A549 (cell line): Measurements from ENCODE around the gene MGMT. TPM values are rescaled to one million over a fixed set of nuclear protein-coding genes. Genes with fewer than 3 reads are reported as not detected.

Experiments used
- ATAC-seq, 2 experiments: fragments of 200-7000 bp in 1 of 2; fragments of >200 bp in 1 of 2; cut with Nextera tagmentation in 1 of 2; cut with Tn5 transposase in 1 of 2; 3 replicates each; pipeline versions ENCODE4 v1.8.0 to v1.9.1; 2018 to 2020; ENCODE audit warnings: mild to moderate bottlenecking in 1 of 2, moderate library complexity in 1 of 2
- CTCF ChIA-PET: fragments of 300-600 bp; sonication (Branson Sonifier 250); formaldehyde crosslinking; extraction: SDS; loops from one replicate; lab custom pipeline; 2021; ENCODE audit warnings: antibody characterized with exemption, inconsistent platforms; lab: Yijun Ruan, JAX
- POLR2A ChIA-PET: fragments of 350-600 bp; formaldehyde crosslinking; extraction: SDS; loops from one replicate; lab custom pipeline; 2021; ENCODE audit warnings: antibody characterized with exemption, inconsistent platforms; lab: Yijun Ruan, JAX
- DNase-seq, 2 experiments: peaks; one replicate each; pipeline versions ENCODE4 v3.0.0 to v3.0.0-alpha.2; 2011 to 2016; ENCODE audit warnings: low read depth in 1 of 2, low spot score in 1 of 2
- FAIRE-seq: peaks from 2 replicates; lab custom pipeline; 2011; peaks lifted over from hg19 to GRCh38; lab: Jason Lieb, UNC
- H3K27ac ChIP-seq, 2 experiments: fragments of >200 bp; sonication (Bioruptor Twin); formaldehyde crosslinking; 3 replicates each; pipeline ENCODE4 v1.5.1; 2016 to 2017
- H3K4me1 ChIP-seq: fragments of >200 bp; sonication (Bioruptor Twin); formaldehyde crosslinking; 3 replicates; pipeline ENCODE4 v1.6.1; 2016
- H3K4me2 ChIP-seq: fragments of >200 bp; sonication (Bioruptor Twin); formaldehyde crosslinking; 3 replicates; pipeline ENCODE4 v1.6.1; 2016
- H3K4me3 ChIP-seq: fragments of >200 bp; sonication (Bioruptor Twin); formaldehyde crosslinking; 3 replicates; pipeline ENCODE4 v1.5.1; 2016
- H3K9me3 ChIP-seq: fragments of >200 bp; sonication (Bioruptor Twin); formaldehyde crosslinking; 3 replicates; pipeline ENCODE4 v1.6.1; 2016
- BHLHE40 ChIP-seq: IDR thresholded peaks from 2 replicates; pipeline ENCODE4 v1.6.1; 2012; ENCODE audit warnings: low read depth, low read length, inconsistent platforms
- CHD2 ChIP-seq: fragments of 150-350 bp; IDR thresholded peaks from 2 replicates; pipeline ENCODE4 v1.6.1; 2014; ENCODE audit warnings: low read length; ENCODE audit not compliant: partially characterized antibody
- CHD4 ChIP-seq: fragments of 200-600 bp; sonication (generic); IDR thresholded peaks from 2 replicates; pipeline ENCODE4 v1.6.1; 2016; ENCODE audit warnings: antibody characterized with exemption, mild to moderate bottlenecking, borderline replicate concordance
- EHF ChIP-seq: fragments of 250-450 bp; sonication (Bioruptor Pico); IDR thresholded peaks from 2 replicates; pipeline ENCODE4 v1.5.0; 2020; ENCODE audit warnings: mild to moderate bottlenecking
- FOSL2 ChIP-seq, 2 experiments: fragments of 450-650 bp in 1 of 2; fragments of >200 bp in 1 of 2; sonication (Bioruptor Twin) in 1 of 2; formaldehyde crosslinking; IDR thresholded peaks; 2 replicates each; pipeline versions ENCODE4 v1.5.0 to v1.6.1; 2016 to 2020; ENCODE audit warnings: mild to moderate bottlenecking in 1 of 2, moderate library complexity in 1 of 2
- FOXS1 ChIP-seq: fragments of 250-450 bp; sonication (Bioruptor Pico); IDR thresholded peaks from 2 replicates; pipeline ENCODE4 v1.5.0; 2020; ENCODE audit warnings: mild to moderate bottlenecking, moderate library complexity
- GATA3 ChIP-seq: IDR thresholded peaks from 2 replicates; pipeline ENCODE4 v1.6.1; 2012; ENCODE audit warnings: borderline replicate concordance
- HDAC2 ChIP-seq: fragments of 200-600 bp; sonication (generic); IDR thresholded peaks from 2 replicates; pipeline ENCODE4 v1.6.1; 2016
- HEYL ChIP-seq: fragments of 250-450 bp; sonication (Bioruptor Pico); IDR thresholded peaks from 2 replicates; pipeline ENCODE4 v1.8.0; 2021; ENCODE audit warnings: mild to moderate bottlenecking, moderate library complexity
- HOXB13 ChIP-seq: fragments of 250-450 bp; sonication (Bioruptor Pico); IDR thresholded peaks from 2 replicates; pipeline ENCODE4 v1.5.0; 2020; ENCODE audit warnings: low read depth, mild to moderate bottlenecking, moderate library complexity
- PHF8 ChIP-seq: fragments of 200-600 bp; sonication (generic); IDR thresholded peaks from 2 replicates; pipeline ENCODE4 v1.6.1; 2016; ENCODE audit warnings: low read depth, mild to moderate bottlenecking, antibody characterized with exemption, moderate library complexity, borderline replicate concordance
- POLR2AphosphoS2 ChIP-seq: conservative IDR thresholded peaks from 2 replicates; pipeline ENCODE4 v1.6.1; 2012; ENCODE audit warnings: low read length, improper control_type of control experiment, inconsistent platforms
- RCOR1 ChIP-seq: fragments of 150-350 bp; IDR thresholded peaks from 2 replicates; pipeline ENCODE4 v1.6.1; 2014; ENCODE audit warnings: antibody characterized with exemption, low read length, low read depth
- SMC3 ChIP-seq: fragments of >200 bp; sonication (Bioruptor Twin); formaldehyde crosslinking; IDR thresholded peaks from 3 replicates; pipeline ENCODE4 v1.6.1; 2018; ENCODE audit warnings: inconsistent platforms
- ZSCAN20 ChIP-seq: fragments of 250-450 bp; sonication (Bioruptor Pico); IDR thresholded peaks from 2 replicates; pipeline ENCODE4 v1.8.0; 2022; ENCODE audit warnings: mild to moderate bottlenecking, moderate library complexity
- WGBS: methylation state at CpG from one replicate; pipeline ENCODE4 v1.1.6; 2017; ENCODE audit errors: missing lambda C conversion rate; 5-methylcytosine and 5-hydroxymethylcytosine counted together
- polyA plus RNA-seq, 4 experiments: library from polyadenylated mRNA; depleted of rRNA in 3 of 4; stranded (reverse); fragments of >200 nt; fragmentation: RNase III in 1 of 4; extraction: RNeasy Plus Mini Kit Qiagen cat#74134 plus additional on column Dnase treatment in 1 of 4; gene quantifications; 2 replicates in 3 of 4; 3 replicates in 1 of 4; pipeline ENCODE4 v1.2.3, GENCODE V29; 2011 to 2017
- TF ChIP-seq, protein P1 (sequence below): fragments of >200 bp; sonication (Bioruptor Twin); formaldehyde crosslinking; IDR thresholded peaks from 2 replicates; pipeline ENCODE4 v1.6.1; 2016
- TF ChIP-seq, protein P2 (sequence below): fragments of 250-450 bp; sonication (Bioruptor Pico); IDR thresholded peaks from 2 replicates; pipeline ENCODE4 v1.5.0; 2021; ENCODE audit warnings: mild to moderate bottlenecking, moderate library complexity, borderline replicate concordance
- TF ChIP-seq, protein P3 (sequence below): fragments of 150-350 bp; IDR thresholded peaks from 2 replicates; pipeline ENCODE4 v1.6.1; 2014; ENCODE audit warnings: low read depth, mild to moderate bottlenecking, low read length
- TF ChIP-seq, protein P4 (sequence below): fragments of >200 bp; sonication (Bioruptor Twin); formaldehyde crosslinking; IDR thresholded peaks from 3 replicates; pipeline ENCODE4 v1.5.1; 2016

The MGMT gene
- polyA plus RNA-seq, 2 of the 4 experiments (the other 2 are of a cell fraction), result 4.9 to 5.2 TPM

DNA sequence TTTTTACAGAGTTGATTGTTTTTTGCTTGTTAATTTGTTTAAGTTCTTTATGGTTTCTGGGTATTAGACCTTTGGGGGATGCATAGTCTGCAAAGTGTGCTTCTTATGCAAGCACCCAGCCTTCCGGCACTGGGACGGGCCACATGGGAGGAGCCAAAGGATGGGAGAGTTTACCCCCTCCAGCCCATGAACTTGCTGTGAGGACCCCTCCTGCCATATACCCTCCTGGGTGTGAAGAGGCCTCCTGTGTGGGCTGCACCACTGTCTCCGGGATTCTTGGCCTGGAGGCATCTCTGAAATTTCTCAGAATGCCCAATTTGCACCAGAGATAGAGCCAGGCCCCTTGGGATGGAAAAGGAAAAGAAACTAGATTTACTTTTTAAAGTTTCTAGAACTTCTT lies 150.7 kb downstream of the MGMT start:
- 63% methylated on average over 3 of the region's 3 CpGs for WGBS
- CTCF ChIA-PET, result no interaction called here
- Histone ChIP-seq H3K4me3 (no peak overlapping the region), H3K4me1 (peaks cover 3% of the 10 kb centered on the region; the same call in 1 of the 3 replicates), H3K27ac (no peak overlapping the region), H3K4me2 (no peak overlapping the region), H3K9me3 (no peaks in the 10 kb centered on the region)
- POLR2A ChIA-PET, result no interaction called here
- FAIRE-seq (no peak), DNase-seq (no peak), ATAC-seq (no peak)
- TF ChIP-seq PHF8, result no peak
- TF ChIP-seq, protein P1, sequence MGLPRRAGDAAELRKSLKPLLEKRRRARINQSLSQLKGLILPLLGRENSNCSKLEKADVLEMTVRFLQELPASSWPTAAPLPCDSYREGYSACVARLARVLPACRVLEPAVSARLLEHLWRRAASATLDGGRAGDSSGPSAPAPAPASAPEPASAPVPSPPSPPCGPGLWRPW, result no peak
- TF ChIP-seq POLR2AphosphoS2, result no peak
- no peak for TF ChIP-seq HOXB13 (CRISPR knock-in tag)
- no peak for TF ChIP-seq CHD4
- TF ChIP-seq, protein P2, sequence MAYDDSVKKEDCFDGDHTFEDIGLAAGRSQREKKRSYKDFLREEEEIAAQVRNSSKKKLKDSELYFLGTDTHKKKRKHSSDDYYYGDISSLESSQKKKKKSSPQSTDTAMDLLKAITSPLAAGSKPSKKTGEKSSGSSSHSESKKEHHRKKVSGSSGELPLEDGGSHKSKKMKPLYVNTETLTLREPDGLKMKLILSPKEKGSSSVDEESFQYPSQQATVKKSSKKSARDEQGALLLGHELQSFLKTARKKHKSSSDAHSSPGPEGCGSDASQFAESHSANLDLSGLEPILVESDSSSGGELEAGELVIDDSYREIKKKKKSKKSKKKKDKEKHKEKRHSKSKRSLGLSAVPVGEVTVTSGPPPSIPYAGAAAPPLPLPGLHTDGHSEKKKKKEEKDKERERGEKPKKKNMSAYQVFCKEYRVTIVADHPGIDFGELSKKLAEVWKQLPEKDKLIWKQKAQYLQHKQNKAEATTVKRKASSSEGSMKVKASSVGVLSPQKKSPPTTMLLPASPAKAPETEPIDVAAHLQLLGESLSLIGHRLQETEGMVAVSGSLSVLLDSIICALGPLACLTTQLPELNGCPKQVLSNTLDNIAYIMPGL, result no peak
- TF ChIP-seq GATA3, result no peak
- no peak for TF ChIP-seq RCOR1
- TF ChIP-seq ZSCAN20, result no peak
- TF ChIP-seq CHD2, result no peak

DNA sequence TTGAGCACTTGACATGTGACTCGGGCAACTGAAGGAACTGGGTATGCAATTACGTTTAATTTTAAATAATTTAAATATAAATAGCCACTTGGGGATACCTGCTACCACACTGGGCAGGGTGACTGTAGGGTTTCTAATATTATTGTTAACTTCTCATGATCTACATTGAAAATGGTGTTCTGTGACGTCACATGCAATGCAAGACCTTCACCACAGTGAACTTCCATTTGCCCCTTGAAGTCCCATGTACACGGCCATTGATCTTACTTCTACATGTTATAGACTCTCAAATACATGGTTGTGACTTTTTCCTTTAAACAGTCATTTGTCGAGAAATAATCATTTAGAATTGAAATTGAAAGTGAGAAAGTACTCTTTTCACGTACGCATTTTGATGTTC lies 154.0 kb downstream of the MGMT start:
- Histone ChIP-seq H3K4me3 (no peak overlapping the region), H3K27ac (no peak overlapping the region), H3K4me2 (no peak overlapping the region), H3K9me3 (no peaks in the 10 kb centered on the region), H3K4me1 (peaks cover 3% of the 10 kb centered on the region; the same call in 1 of the 3 replicates)
- ATAC-seq (no peak), DNase-seq (no peak), FAIRE-seq (no peak)
- CTCF ChIA-PET, result no interaction called here
- 42% methylated on average over 7 of the region's 7 CpGs for WGBS
- POLR2A ChIA-PET, result no interaction called here
- no peak for TF ChIP-seq BHLHE40
- no peak for TF ChIP-seq FOXS1 (CRISPR knock-in tag)
- TF ChIP-seq PHF8, result no peak
- no peak for TF ChIP-seq HDAC2
- no peak for TF ChIP-seq RCOR1
- no peak for TF ChIP-seq POLR2AphosphoS2
- TF ChIP-seq, protein P3, sequence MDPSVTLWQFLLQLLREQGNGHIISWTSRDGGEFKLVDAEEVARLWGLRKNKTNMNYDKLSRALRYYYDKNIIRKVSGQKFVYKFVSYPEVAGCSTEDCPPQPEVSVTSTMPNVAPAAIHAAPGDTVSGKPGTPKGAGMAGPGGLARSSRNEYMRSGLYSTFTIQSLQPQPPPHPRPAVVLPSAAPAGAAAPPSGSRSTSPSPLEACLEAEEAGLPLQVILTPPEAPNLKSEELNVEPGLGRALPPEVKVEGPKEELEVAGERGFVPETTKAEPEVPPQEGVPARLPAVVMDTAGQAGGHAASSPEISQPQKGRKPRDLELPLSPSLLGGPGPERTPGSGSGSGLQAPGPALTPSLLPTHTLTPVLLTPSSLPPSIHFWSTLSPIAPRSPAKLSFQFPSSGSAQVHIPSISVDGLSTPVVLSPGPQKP, result no peak
- TF ChIP-seq HOXB13 (CRISPR knock-in tag), result no peak
- TF ChIP-seq, protein P4, sequence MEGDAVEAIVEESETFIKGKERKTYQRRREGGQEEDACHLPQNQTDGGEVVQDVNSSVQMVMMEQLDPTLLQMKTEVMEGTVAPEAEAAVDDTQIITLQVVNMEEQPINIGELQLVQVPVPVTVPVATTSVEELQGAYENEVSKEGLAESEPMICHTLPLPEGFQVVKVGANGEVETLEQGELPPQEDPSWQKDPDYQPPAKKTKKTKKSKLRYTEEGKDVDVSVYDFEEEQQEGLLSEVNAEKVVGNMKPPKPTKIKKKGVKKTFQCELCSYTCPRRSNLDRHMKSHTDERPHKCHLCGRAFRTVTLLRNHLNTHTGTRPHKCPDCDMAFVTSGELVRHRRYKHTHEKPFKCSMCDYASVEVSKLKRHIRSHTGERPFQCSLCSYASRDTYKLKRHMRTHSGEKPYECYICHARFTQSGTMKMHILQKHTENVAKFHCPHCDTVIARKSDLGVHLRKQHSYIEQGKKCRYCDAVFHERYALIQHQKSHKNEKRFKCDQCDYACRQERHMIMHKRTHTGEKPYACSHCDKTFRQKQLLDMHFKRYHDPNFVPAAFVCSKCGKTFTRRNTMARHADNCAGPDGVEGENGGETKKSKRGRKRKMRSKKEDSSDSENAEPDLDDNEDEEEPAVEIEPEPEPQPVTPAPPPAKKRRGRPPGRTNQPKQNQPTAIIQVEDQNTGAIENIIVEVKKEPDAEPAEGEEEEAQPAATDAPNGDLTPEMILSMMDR, result no peak

DNA sequence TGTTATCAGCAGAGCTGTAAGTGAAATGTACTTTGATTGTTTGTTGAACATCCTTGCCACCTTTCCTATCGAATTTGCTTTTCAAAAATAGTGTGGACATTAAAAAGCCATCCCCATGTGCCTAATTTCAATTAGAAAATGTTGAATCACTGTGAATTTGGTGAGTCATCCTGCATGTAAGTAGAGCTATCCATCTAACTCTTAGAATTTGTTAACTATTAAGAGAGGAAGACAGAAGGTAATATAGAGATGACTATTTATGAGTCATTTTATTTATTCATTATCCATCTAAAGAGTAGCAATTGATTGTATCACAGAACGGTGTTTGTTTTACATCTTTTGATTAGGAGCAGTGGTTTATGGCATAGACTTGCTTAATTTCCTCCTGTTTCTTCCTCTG lies 154.7 kb downstream of the MGMT start:
- no peaks in the 10 kb centered on the region for H3K9me3 ChIP-seq
- no peak for DNase-seq
- 16% methylated on average over 2 of the region's 2 CpGs for WGBS
- no peak overlapping the region for H3K4me3 ChIP-seq
- ChIA-PET POLR2A (no interaction called here), CTCF (no interaction called here)
- peaks cover 3% of the 10 kb centered on the region; the same call in 1 of the 3 replicates for H3K4me1 ChIP-seq
- H3K27ac ChIP-seq, result no peak overlapping the region
- no peak overlapping the region for H3K4me2 ChIP-seq
- no peak for FAIRE-seq
- TF ChIP-seq FOXS1 (CRISPR knock-in tag) (no peak), EHF (no peak), SMC3 (no peak), CHD4 (no peak), FOSL2 (IDR thresholded peaks at IDR 0.05) (no peak), FOSL2 (CRISPR knock-in tag; IDR thresholded peaks at IDR 0.05) (peak; percentile 70), HOXB13 (CRISPR knock-in tag) (no peak), HEYL (no peak)
- TF ChIP-seq, protein P1, result no peak
- TF ChIP-seq, all 56 proteins: peak for 1
- no peak for ATAC-seq
